CD4-positive, alpha-beta T cell treated with Interleukin-17A for 1 hour (primary cell): ENCODE data around the gene DVL3.
A peak's percentile ranks its signal among the peaks of the same experiment; 100 is the strongest.
"Not testable (repeated sequence)": the region's sequence is repeated elsewhere in the genome, so short reads cannot be mapped to it uniquely, and the experiment has no call there.

ENCODE experiments used
- DNase-seq: peaks from one replicate; pipeline ENCODE4 v3.0.0-alpha.2; 2020

The DVL3 gene

DNA sequence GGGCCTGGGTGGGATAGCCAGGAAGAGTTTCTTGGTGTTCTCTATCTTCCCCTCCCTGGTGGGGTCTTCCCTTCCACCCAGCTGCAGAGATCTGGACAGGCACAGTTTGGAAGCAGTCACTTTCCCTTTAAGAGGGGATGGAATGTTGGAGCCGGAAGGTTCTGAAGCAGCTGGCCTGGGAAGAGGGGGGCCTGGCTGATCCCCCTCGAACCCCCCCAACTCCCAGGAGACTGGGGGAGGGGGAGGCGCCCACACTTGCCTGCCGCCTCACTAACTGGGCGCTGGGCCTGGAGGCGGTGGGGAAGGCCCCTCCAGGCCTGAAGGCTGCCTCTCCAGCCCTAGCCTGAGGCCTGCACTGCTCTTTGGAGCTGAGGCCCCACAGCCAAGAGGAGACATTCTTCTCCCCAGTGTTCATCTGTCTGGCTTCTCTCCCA is 1.4 kb downstream of the DVL3 start:
- no peak for DNase-seq

DNA sequence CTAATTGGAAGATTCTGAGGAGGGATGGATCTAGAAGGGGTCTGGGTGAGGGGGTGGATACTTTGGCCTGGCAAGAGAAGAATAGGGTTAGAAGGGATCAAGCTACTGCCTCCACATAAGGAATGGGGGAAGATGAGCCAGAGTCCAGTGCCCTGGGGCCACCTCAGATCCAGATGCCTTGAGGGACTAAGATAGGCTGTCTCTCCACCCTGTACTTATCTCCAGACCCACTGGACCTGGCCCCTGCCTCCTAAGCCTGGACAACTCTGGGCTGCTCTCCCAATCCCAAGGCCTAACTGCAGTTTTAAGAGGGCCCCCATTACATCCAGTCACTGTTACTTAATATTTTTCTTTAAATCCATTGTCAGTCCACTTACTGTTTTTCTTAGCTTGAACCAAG is 2.0 kb downstream of the DVL3 start:
- no peak for DNase-seq

DNA sequence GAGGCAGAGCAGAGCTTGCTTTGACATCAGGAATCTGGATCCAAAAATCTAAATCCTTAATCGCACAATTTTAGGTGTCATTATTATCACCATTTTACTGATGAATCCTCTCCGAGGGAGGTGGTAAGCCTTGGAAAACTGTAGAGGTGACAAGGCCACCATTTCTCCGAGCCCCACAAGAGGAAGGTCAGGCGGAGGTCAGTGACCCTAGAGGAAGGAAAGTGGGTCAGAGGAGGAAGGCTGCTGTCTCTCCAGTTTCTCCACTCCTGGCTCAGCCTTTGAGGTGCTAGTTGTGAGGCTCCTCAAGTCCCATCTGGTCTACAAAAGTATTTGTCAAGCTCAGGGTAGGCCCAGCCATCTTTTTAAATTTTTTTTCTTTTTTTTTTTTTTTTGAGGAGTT is 3.2 kb downstream of the DVL3 start:
- no peak for DNase-seq

DNA sequence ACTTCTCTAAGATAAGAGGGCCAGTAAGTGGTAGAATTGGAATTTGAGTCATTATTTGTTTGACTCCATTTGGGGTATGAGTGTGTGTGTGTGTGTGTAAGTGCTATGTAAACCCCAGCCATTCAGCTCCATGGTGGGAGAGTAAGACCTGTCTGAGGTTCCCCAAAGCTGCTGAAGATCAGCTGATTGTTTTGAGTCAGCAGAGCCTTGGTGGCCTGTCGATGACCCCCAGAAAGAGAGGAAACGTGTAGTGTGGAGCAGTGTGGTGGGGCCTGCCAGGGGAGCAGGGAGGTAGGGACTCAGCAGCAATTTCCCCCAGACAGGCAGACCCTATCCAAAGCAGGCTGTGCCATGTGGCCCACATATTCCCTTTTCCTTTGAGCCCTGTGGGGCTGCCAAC is 5.3 kb downstream of the DVL3 start:
- DNase-seq = no peak

DNA sequence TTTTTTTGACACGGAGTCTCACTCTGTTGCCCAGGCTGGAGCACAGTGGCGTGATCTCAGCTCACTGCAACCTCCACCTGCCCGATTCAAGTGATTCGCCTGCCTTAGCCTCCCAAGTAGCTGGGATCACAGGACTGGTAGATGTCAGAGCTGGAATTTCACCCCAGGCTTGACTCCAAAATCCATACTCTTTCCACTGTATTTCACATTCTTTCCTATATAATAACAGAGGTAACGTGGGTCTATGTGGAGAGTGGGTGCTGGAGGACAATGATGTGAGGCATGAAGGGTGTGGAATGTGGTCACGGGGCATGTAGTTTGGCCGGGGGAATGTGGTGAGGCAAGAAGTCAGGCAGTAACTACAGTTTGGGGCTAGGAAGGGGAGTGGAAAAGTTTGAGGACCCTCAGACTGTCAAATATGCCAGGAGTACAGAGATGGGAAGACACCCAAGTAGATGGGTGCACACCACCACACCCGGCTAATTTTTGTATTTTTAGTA is 7.4 kb downstream of the DVL3 start:
- not testable (repeated sequence) for DNase-seq

DNA sequence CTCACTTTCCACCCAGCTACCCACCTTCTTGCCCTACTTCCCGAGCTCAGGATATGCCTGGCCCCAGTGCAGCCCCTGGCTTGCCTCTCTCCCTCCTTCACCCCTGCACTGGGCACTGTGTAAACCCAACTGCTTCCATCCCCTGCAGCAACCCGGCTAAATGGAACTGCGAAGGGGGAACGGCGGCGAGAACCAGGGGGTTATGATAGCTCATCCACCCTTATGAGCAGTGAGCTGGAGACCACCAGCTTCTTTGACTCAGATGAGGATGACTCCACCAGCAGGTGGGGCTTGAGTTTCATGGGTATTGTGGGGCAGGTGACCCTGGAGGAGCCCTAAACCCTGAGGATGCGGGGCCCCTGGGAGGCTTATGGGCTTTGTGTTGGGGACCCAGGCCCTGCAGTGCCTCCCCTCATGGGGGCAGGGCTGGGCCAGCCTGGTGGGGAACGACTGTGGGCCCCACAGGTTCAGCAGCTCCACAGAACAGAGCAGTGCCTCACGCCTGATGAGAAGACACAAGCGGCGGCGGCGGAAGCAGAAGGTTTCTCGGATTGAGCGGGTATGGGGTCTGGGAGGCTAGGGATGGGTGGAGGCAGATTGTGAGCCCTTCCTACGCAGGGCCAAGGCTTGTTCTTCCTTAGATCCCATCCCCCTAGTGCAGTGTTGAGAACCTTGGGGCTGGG is 9.6 kb downstream of the DVL3 start:
- DNase-seq = no peak

DNA sequence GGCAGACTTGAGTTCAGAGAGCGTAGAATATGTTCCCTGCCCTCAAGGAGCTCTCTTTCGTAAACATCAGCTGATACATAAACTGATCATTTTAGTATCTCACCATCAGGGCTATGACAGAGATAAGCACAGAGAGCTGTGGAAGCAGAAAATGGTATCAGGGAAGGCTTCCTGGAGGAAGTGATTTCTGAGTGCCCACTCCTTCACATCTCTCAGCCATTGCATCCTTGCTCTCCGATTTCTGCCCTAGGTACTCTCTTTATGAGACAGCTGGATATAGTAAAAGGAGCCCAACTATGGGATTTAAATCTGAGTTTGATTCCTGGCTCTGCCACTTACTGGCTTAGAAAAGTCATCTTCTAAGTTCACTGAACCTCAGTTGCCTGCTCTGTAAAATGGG is 10.4 kb downstream of the DVL3 start:
- DNase-seq = no peak

DNA sequence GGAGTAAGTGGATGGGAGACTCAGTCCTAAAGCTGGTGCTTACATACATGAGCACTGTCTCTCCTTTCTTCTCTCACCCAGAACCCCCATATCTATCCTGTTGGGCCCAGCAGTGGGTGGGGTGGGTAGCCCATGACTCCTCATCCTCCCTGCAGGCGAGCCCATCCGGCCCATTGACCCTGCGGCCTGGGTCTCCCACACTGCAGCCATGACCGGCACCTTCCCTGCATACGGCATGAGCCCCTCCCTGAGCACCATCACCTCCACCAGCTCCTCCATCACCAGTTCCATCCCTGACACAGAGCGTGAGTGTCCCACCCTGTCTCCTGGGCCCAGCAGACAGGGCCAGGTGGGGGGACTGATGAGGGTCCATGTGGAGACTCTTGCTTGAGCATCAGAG is 11.5 kb downstream of the DVL3 start:
- no peak for DNase-seq

DNA sequence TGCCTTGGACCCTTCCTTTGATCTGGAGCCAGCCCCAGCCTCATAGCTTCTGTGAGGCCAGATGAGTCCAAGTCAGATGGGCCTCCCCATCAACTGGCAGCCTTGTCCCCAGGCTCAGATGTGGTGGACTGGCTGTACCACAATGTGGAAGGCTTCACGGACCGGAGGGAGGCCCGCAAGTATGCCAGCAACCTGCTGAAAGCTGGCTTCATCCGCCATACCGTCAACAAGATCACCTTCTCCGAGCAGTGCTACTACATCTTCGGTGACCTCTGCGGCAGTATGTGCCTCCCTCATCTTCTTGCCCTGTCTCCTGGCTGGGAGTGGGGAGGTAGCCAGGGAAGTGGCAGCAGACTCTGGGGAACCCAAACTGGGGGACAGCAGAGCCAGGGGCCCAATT is 12.6 kb downstream of the DVL3 start:
- DNase-seq = no peak

DNA sequence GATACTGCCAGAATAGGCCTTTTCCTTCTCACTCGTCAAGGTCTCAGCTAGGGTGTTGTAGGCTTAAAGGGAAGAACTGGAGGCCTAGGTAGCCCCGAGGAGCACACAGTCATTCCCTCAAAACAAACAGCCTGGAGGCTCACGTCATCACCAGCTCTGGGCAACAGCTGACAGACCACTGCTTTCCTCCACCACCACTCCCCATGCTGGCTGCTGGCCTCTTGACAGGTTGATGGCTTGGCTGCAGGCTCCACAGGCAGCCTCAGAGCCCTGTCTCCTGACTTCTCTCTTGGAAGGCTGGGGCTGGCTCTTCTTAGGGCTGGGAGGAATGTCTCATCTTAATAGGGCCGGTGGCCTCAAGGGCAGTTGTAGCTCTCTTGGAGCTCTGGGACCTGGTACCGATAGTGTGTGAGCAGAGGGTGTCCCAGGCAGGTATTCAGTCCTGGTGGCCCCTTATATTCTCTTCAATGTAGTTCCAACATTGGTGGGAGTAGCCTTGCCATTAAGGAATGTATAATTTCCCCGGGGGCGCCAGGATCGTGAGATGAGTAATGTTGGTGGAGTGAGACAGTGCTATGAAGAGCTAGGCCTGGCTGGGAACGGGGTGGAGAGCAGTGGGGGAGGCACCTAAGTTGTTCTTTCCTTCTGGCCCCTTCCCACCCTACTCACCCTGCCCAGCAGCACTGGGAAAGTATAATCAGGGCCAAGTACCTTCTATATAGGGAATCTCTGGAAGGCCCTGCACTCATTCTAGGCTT is 13.4 kb downstream of the DVL3 start:
- no peak for DNase-seq

DNA sequence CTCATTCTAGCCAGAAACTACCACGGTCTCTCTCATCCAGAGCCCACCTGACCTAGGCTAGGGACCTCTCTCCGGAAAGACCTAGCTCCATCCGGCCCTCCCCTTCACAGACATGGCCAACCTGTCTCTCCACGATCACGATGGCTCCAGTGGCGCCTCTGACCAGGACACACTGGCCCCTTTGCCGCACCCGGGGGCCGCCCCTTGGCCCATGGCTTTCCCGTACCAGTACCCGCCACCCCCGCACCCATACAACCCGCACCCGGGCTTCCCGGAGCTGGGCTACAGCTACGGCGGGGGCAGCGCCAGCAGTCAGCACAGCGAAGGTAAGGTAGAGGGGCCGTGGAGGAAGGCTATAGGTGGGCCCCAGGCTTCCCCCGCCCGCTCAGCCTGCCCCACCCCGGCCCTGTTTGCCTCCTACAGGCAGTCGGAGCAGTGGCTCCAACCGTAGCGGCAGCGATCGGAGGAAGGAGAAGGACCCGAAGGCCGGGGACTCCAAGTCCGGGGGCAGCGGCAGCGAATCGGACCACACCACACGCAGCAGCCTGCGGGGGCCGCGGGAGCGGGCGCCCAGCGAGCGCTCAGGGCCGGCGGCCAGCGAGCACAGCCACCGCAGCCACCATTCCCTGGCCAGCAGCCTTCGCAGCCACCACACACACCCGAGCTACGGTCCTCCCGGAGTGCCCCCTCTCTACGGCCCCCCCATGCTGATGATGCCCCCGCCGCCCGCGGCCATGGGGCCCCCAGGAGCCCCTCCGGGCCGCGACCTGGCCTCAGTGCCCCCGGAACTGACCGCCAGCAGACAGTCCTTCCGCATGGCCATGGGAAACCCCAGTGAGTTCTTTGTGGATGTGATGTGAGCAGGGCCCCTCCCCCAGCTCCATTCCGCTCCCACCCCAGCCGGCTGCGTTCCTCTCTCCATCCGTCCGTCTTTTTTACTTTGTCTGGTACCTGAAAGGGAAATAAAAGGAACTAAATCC is 15.0 kb downstream of the DVL3 start:
- no peak for DNase-seq

DNA sequence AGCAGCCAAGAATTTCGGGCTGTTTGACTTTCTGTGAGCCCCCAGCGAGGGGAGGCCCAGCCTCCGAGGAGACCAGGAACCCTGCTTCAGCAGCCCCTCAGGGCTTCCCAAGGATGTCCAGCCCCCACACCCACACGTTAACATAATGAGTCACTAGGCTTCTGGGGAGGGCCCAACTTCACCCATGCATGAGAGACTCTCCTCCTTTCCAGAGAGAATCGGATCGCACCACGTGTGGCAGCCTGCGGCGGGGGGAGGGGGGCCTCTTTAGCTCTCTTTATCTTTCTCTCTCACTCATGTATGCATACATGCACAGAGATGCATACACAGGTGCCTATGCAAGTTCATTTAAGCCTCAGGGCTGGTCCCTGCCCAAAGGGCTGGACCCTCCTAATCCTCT is 16.4 kb downstream of the DVL3 start:
- no peak for DNase-seq

DNA sequence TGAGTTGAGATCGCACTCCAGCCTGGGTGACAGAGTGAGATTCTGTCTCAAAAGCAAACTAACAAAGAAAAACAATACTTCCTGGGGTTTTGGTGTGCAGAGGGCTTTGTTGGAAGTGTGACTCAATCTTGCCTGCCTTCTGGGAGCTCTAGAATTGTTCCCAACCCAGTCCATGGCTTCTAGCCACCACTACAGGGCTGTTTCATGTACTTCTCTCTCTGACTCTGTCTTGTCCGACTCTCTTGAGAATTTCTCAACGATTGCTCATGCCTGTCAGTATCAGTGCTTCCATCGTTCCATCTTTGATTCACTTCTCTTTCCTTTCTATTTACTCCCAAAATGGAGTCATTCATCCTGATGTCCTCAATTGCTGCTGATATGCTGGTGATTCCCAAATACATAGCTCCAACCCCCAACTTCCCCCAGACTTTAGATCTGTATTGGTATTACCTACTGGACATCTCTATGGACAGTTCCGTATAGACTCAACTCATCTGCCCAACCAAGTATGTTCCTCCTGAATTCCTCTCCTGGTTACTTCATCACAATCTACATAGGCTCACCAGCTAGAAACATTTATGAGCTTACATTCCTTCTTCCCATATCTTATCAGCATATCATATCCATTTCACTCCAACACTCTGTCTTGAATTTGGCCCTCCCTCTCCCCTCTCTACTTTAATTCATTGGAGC is 17.6 kb downstream of the DVL3 start:
- no peak for DNase-seq

DNA sequence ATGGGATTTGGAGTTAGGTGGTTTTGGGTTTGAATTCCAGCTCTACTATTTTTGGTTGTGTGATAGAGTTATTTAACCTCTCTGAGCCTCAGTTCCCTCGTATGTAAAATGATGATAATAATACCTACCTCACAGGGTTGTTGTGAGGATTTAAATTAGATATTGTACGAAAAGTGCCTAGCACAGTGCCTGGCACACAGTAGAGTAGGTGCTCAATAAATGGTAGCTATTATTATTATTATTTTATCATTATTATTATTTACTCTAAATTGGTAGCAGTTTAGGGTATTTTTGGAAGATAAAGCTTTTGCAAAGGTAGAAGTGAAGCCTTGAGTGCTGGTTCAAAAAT is 18.2 kb downstream of the DVL3 start:
- DNase-seq = no peak

DNA sequence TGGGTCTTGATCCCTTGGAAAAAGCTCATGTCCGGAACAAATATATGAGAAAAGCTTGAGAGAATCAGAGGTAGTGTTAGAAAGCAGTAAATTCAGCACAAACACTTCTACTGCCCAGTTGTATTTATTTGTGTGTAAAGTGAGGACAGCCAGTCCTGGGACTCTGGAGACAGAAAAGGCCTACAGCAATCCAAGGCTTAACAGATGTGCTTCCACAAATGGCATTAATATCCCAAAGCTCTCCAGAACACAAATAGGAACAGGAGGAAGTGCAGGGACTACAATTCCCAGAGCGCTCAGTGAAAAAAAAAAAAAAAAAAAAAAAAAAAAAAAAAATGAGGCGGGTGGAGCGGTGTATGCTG is 19.1 kb downstream of the DVL3 start:
- DNase-seq = no peak

DNA sequence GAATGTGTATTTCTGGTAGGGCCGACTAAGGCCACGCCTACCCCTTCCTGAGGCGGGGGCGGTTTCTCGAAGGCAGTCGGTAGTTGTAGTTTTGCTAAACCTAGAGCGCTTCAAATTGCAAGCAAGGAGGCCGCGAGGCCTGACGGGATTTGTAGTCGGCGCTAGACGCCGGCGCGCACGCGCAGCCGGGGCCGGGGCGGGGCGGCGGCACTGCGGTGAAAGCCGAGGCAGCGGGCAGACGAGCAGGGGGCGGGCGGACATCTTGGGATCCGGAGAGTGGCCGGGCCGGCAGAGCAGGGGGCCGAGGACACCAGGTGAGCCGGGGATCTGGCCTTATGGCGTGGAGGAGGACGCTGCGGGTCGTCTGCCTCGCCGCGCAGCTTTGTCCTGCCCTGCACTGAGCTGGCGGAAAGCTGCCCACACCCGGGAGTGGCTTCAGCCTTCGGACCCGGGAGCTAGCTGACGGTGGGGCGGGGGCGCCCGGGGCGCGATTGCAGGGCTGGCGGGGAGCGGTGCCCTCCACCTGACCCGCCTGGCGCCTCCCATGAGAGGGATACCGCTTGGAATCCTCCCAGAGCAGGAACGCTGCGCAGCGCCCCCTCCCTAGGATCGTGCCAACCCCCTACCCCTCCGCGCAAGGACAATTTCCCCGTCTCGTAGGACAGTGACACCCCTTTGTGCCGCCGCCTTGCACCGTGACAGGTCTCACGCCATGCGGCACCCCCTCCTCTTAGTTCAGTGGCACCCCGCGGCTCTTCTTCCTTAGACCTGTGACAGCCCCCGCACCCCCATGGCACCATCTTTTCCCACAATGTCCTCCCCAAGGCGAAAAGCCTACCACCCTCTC is 19.7 kb downstream of the DVL3 start, which contains the start of gene AP2M1:
Gene AP2M1 (plus strand): TSS at position 210 of the 847 bp plus-strand sequence. CDS start 2,139 bp downstream, outside the sequence.
- DNase-seq = peak; percentile 99

DNA sequence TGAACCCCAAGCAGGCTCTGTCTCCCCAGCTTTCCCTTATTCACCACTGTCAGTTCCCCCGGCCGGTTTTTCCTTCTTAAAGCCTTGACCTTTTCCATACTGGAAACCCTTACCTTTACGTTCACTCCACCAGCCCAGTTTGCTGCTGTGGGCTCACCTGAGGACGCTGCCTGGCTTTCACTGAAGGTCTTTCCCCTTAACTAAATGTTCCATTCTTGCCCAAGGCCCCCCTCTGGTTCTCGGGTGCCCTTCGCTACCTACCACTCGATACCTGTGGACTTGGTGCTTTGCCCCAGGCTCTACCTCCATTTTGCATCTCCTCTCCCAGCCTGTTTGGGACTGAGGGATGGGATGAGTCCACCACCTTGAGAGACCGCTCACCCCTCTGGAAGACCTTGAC is 20.3 kb downstream of the DVL3 start:
- no peak for DNase-seq

DNA sequence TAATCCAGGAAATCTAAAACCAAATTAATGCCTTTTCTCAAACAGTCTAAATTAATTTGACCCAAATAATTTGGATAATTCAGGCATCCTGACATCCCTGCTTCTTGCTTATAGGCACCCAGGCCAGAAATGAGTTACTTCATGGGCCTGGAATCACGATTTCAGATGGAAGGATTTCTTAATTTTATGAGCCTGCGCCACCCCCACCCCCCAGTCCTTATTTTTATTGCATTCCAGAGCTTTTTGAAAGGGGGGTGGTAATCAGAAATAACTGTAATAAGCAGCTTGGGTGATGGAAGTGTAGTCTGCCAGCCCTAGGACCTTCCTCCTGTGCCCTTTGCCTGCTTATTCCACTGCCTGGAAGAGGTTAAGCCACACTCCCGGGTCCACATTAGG is 20.8 kb downstream of the DVL3 start:
- no peak for DNase-seq

DNA sequence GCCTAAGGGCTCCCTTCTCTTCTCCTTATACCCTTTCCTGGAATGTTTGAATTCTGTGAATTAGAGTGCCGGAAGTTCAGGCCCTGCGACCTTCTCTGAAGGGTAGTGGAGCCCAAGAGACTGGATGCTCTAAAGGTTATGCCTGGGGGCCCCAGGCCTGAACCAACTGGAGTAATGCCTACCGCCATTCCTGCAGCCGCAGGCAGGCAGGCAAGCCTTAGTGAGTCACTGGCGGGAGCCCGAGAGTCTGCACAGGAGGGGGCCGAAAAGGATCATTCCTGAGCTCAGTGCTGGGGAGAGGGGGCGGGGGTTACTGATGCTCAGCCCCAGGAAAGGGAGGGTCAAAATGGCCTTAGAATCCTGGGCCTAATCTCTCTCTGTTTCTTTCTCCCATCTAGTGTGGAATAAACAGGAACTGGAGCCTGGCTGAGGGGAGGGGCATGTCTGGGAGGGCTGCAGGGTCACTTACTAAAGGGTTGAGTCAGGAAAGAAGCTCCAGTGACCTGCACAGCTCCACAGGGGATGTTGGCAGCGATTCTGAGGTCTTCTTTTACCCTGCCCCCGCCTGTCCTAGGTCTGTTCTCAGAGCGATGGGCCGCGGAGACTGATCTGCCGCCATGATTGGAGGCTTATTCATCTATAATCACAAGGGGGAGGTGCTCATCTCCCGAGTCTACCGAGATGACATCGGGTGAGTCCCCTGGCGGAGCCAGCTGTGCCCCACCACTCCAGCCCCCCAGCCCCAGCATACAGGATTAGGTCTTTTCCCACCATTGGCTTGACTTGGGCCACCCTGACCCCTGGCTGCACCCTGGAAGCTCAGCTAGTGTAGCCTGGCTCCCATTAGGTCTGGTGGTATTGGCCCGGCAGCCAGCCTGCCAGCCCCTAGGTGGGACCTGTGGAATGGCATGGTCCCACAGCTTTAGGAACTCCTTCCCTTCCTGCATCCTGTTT is 21.5 kb downstream of the DVL3 start:
- no peak for DNase-seq

DNA sequence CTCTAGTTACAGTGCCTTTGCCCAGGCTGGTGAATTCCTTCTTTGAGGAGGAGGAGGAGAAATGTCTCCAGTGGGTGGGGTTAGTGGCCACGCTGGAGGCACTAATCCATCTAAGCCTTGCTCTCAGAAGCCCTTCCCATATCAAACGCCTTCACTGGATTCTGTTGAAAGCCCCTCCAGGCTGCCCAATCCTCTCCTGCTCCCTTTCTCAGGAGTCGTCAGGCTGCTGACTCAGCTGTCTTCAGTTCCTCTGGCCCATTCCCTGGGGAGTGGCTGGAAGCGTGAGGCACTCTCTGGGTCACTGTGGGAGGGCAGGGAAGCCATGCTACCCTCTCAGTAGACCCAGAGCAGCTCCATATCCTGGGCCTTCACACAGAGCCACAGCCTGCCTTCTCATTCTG is 22.2 kb downstream of the DVL3 start:
- DNase-seq = no peak
